ENCODE data around the gene KRIT1. TPM values are rescaled to one million over a fixed set of nuclear protein-coding genes. Genes with fewer than 3 reads are reported as not detected.

The KRIT1 gene
- total RNA-seq, 1 experiment from 2014 or later = 34.9 TPM

- Histone ChIP-seq H2BK12ac (ENCODE audit: insufficient read length, low read depth, low read length) (no peak overlapping the region), H3K23me2 (ENCODE audit: insufficient read length, low read depth, low read length, poor library complexity, severe bottlenecking) (peaks cover 7% of the 10 kb centered on the region), H3K79me1 (ENCODE audit: insufficient read depth, low read depth, low read length, poor library complexity, severe bottlenecking) (peaks cover 2% of the 10 kb centered on the region), H4K5ac (ENCODE audit: insufficient read length, low read depth, low read length) (no peak overlapping the region), H2BK20ac (ENCODE audit: low read depth, low read length, poor library complexity, severe bottlenecking) (no peak overlapping the region), H2BK5ac (ENCODE audit: insufficient read length, low read length) (no peak overlapping the region), H3K14ac (ENCODE audit: insufficient read depth, low read length) (no peak overlapping the region), H2AFZ (ENCODE audit: low read length) (no peak overlapping the region), H3K79me2 (ENCODE audit: insufficient read depth, low read length) (peaks cover 9% of the 10 kb centered on the region; the same call in 1 of the 2 replicates), H3K4ac (ENCODE audit: low read depth, low read length) (no peak overlapping the region), H3K9ac (ENCODE audit: extremely low read depth, insufficient read length, low read length) (no peak overlapping the region), H2BK120ac (ENCODE audit: low read depth, low read length, poor library complexity, severe bottlenecking) (no peak overlapping the region), H3K27ac (ENCODE audit: insufficient read length, low read depth, low read length) (no peak overlapping the region), H3K4me1 (ENCODE audit: insufficient read depth, low read length) (no peaks in the 10 kb centered on the region; the same call in 1 of the 2 replicates), H4K8ac (replicated peaks; ENCODE audit: insufficient read length, low read depth, low read length) (no peak overlapping the region), H3K9me3 (ENCODE audit: control insufficient read depth, low read depth, low read length) (no peaks in the 10 kb centered on the region), H3T11ph (ENCODE audit: low read length) (no peak overlapping the region), H3K23ac (ENCODE audit: insufficient read length, low read depth, low read length) (no peak overlapping the region), H2BK15ac (ENCODE audit: low read depth, low read length) (no peak overlapping the region), H3K56ac (ENCODE audit: insufficient read length, low read depth, low read length) (no peak overlapping the region), H4K20me1 (ENCODE audit: control insufficient read depth, insufficient read depth, insufficient read length) (no peaks in the 10 kb centered on the region), H2AK5ac (ENCODE audit: insufficient read length, low read length) (no peak overlapping the region), H3K4me2 (ENCODE audit: insufficient read depth, insufficient read length, low read length) (no peak overlapping the region), H4K91ac (ENCODE audit: insufficient read length, low read depth, low read length) (no peak overlapping the region), H3K18ac (ENCODE audit: insufficient read length, low read depth, low read length) (no peak overlapping the region), H3K27me3 (ENCODE audit: insufficient read depth, low read length) (no peaks in the 10 kb centered on the region)
- Mint-ChIP-seq H3K36me3 (ENCODE audit: insufficient read depth in 1 of 3, low read depth in 3 of 3) (peaks cover 0 to 19% (median 10%) of the 10 kb centered on the region in 3 experiments; a peak in 5 of 7 replicates), H3K4me1 (peaks cover 23 to 25% of the 10 kb centered on the region in 2 experiments), H3K9me3 (no peaks in the 10 kb centered on the region; a peak in 1 of 5 replicates), H3K27me3 (ENCODE audit: low read depth) (no peaks in the 10 kb centered on the region), H3K27ac (no peak overlapping the region), H3K4me3 (no peak overlapping the region; a peak in 1 of 5 replicates)
- DNase-seq = no peak
- WGBS (ENCODE audit: extremely low coverage, insufficient read length, low lambda C conversion rate) = no CpG with 5 or more reads among the region's 6 CpGs
- no peak for TF ChIP-seq CTCF (conservative IDR thresholded peaks at IDR 0.05)
Measured at GRCh38 chr7:92242972-92243371, 2.7 kb downstream of the KRIT1 start.

Measured in H9 (cell line).